Activated T-cell treated with anti-CD3 and anti-CD28 coated beads, Interleukin-2, amount 50 U/mL, for 4 hours (primary cell): ENCODE data around the gene F12. TPM values are rescaled to one million over a fixed set of nuclear protein-coding genes. Genes with fewer than 3 reads are reported as not detected.
A peak's percentile ranks its signal among the peaks of the same experiment; 100 is the strongest.
"Not testable (repeated sequence)": the region's sequence is repeated elsewhere in the genome, so short reads cannot be mapped to it uniquely, and the experiment has no call there.

Source experiments
- ATAC-seq, 2 donors: fragments of 200-7000 bp; cut with Tn5 transposase; one replicate each; pipeline ENCODE4 v1.10.0; 2021
- DNase-seq: peaks from one replicate; pipeline ENCODE4 v3.0.0-alpha.2; 2020
- H3K27me3 Mint-ChIP-seq: one replicate; pipeline ENCODE4 v1.8.0; 2021; ENCODE audit warnings: low read depth, mixed read lengths
- H3K36me3 Mint-ChIP-seq: one replicate; pipeline ENCODE4 v1.8.0; 2022; ENCODE audit warnings: mixed read lengths; ENCODE audit not compliant: insufficient read depth
- H3K4me1 Mint-ChIP-seq: one replicate; pipeline ENCODE4 v1.8.0; 2021; ENCODE audit warnings: low read depth, mixed read lengths
- H3K4me3 Mint-ChIP-seq: one replicate; pipeline ENCODE4 v1.8.0; 2021; ENCODE audit warnings: mild to moderate bottlenecking, moderate library complexity, mixed read lengths
- H3K9me3 Mint-ChIP-seq: one replicate; pipeline ENCODE4 v1.8.0; 2021; ENCODE audit warnings: mixed read lengths
- total RNA-seq, 3 donors: library from RNA; stranded (reverse); gene quantifications; one replicate each; pipeline ENCODE4 v1.2.1, GENCODE V29; 2021

F12 gene
- total RNA-seq, 3 donors from 2014 or later, result 1.7 to 5.7 (median 3.1) TPM

DNA sequence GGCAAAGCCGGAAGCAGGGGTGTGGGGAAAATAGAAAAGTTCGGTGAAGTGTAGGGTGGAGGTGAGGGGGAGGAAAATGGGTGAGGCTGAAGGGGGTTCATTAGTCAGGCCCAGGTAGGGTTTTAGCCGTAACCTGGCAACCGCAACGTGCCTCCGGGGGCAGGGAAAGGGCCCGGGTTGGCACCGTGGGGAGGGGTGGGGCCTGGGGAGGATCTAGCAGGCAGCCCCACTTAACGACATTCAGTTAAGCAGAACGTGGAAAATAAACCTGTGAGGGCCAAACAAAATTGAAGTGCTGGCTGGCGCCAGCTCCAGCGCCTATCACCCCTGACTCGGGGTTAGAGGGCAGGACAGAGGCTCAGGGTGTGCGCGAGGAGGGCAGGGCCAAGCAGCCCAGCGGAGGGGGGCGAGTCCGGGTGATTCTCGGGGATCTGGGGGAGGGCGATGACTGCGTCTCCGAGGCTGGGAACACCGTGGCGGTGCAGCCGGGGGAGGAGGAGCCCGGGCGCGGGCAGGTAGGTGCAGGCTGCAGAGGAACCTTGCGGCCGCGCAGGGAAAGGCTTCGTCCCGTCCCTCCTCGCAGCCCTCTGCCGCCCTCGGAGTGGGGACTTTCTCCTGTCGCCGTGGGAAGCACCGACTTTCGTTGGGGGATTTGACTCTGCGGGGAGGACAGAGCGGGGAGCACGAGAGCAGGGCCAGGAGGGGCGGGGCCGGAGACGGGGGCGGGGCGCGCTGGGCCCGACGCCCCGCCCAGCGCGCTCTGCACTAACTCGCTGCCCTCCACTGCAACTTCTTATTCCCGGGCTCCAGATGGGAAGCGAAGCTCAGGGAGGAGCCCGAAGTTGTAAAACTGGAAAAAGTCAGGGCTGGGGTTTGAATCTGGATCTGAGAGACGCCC is 46.5 kb downstream of the F12 start:
- peak; percentile 60 for DNase-seq
- peaks cover 70% of the 10 kb centered on the region for H3K4me1 Mint-ChIP-seq
- peaks cover 4% of the 10 kb centered on the region for H3K36me3 Mint-ChIP-seq
- H3K27me3 Mint-ChIP-seq, result no peaks in the 10 kb centered on the region
- H3K9me3 Mint-ChIP-seq, result no peaks in the 10 kb centered on the region
- peak; percentile 64 to 68 for ATAC-seq
- peak overlapping the region; percentile 73 for H3K4me3 Mint-ChIP-seq

DNA sequence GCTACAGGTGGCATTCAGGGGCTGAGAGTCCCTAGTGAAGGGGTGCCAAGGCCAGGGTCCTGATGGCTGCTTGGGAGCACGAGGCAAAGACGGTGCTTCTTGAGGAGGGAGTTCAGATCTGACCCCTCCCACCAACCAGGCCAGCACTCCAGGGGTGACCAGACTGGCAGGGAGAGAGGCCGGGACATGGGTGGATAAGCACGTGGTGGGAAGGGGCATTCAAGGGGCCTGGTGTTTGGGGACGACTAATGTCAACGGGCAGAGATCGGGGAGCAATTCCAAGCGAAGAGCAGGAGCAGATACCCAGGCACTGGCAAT is 47.1 kb downstream of the F12 start:
- no peak for ATAC-seq
- H3K27me3 Mint-ChIP-seq, result no peaks in the 10 kb centered on the region
- no peak for DNase-seq
- peaks cover 75% of the 10 kb centered on the region for H3K4me1 Mint-ChIP-seq
- H3K9me3 Mint-ChIP-seq, result no peaks in the 10 kb centered on the region
- peak overlapping the region; percentile 73 for H3K4me3 Mint-ChIP-seq
- peaks cover 4% of the 10 kb centered on the region for H3K36me3 Mint-ChIP-seq

DNA sequence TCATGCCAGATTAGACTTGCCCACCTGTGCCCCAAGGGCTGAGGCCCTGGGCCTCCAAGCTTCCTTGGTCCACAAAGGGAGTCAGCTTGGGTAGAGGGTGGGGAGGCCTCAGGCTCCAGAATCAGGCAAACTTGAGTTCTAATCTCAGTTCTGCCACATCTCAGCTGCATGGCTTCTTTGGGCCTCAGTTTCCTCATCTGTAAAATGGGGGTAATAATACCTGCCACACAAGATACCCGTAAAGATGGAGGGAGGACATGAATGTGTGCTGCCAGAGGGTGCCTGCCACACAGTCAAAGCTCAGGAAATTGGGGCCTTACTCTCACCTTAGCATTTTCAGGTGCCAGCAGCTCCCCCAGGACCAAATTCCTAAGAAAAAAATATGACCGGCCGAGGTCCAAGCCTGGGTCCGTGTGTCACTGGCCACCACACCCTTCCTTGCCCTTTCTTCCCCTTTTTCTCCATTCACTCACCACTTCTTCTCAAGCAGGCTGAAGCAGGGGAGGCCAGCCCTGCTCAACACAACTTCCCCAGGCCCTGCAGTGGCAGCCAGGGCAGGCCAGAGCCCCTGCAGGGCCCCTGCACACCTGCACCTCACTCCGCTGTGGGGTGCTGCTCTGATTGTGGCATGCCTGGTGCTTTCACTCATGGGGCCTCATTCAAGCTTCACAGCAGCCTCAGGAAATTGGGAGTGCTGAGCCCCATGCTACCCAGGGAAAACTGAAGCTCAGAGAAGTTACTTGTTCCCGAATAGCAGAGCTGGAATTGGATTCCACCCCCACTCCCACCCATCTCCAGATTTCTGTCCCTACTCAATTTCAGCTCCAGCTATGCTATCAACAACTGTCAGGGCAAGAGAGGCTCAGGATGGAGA is 47.7 kb downstream of the F12 start:
- ATAC-seq (no peak), DNase-seq (no peak)
- H3K9me3 Mint-ChIP-seq, result no peaks in the 10 kb centered on the region
- H3K27me3 Mint-ChIP-seq, result no peaks in the 10 kb centered on the region
- H3K4me3 Mint-ChIP-seq, result peak overlapping the region; percentile 73
- peaks cover 4% of the 10 kb centered on the region for H3K36me3 Mint-ChIP-seq
- H3K4me1 Mint-ChIP-seq, result peaks cover 81% of the 10 kb centered on the region

DNA sequence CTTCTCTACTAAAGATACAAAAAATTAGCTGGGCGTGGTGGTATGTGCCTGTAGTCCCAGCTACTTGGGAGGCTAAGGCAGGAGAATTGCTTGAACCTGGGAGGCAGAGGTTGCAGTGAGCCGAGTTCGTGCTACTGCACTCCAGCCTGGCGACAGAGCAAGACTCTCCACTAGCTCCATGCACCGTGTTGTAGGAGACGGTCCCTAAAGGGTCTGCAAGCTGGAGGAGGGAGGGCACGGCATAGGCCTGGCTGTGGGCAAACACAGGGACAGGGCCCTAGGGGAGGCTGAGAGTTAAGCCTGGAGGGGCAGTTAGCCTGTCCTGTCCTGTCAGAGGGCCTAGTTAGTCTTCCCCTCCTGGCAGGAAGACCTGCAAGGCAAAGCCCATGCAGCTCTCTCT is 48.6 kb downstream of the F12 start:
- not testable (repeated sequence) for H3K4me3 Mint-ChIP-seq, ATAC-seq, H3K36me3 Mint-ChIP-seq, DNase-seq, H3K27me3 Mint-ChIP-seq, H3K9me3 Mint-ChIP-seq
- peaks cover 86% of the 10 kb centered on the region for H3K4me1 Mint-ChIP-seq

DNA sequence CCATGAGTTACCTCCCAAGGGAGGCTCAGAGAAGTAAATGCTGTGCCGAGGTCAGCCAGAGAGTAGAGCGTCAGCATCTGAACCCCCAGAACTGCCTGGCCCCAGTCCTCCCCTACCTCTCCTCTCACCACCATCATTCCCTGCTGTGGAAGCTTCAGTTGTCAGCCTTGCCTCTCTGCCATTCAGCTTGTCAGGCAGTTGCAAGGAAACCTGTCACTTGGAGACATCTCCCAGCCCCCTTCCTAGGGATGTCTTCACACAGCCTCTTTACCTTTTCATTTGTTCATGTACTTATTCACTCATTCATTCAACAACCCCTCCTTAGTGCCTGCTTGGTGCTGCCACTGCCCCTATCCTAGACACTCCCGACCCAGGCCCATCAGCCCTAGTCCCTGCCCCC is 49.5 kb downstream of the F12 start:
- ATAC-seq (no peak), DNase-seq (no peak)
- no peaks in the 10 kb centered on the region for H3K9me3 Mint-ChIP-seq
- no peaks in the 10 kb centered on the region for H3K27me3 Mint-ChIP-seq
- peaks cover 90% of the 10 kb centered on the region for H3K4me1 Mint-ChIP-seq
- H3K4me3 Mint-ChIP-seq, result peak overlapping the region; percentile 84
- peaks cover 4% of the 10 kb centered on the region for H3K36me3 Mint-ChIP-seq

DNA sequence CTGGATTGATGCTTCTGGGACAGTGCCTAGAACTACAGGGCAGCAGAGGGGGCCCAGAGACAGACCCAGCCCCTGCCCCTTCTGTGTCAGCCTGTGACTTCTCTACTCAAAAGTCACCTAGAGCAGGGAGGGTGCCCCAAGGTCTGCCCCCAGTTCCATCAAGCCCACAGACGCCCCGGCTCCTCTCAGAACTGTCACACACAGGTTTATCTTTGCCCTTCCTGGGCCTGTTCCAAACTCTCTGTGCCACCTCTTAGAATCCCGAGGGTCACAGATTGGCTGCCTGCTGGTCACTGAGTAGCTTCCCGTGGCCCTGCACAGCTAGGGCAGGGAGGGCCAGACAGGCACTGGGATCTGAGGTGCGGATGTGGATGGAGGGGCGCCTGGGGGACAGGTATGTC is 49.9 kb downstream of the F12 start:
- no peaks in the 10 kb centered on the region for H3K9me3 Mint-ChIP-seq
- peaks cover 90% of the 10 kb centered on the region for H3K4me1 Mint-ChIP-seq
- ATAC-seq, result no peak
- H3K4me3 Mint-ChIP-seq, result peak overlapping the region; percentile 84
- no peaks in the 10 kb centered on the region for H3K27me3 Mint-ChIP-seq
- H3K36me3 Mint-ChIP-seq, result peaks cover 4% of the 10 kb centered on the region
- DNase-seq, result no peak

DNA sequence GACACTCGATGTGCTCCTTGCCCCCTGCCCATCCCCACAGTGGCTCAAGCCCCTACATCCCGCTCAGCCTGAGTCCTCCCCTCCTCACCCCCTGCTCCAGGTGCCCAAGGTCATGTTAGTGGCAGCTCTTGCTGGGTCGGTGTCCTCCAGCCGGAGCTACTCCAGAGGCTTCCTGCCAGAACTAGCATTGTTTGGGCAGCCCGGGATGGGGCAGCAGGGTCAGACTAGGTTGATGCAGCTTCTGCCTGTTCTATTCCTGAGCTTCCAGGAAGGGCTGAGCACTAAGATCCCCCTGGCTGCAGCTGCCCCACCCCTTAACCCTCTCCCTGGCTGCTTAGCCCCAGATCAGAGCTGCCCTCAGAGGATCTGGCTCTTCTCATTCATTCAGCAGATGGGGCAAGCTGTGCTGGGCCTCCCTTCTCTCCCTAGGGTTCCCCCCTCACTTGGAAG is 51.0 kb downstream of the F12 start:
- Mint-ChIP-seq H3K9me3 (no peaks in the 10 kb centered on the region), H3K4me3 (peak overlapping the region; percentile 84), H3K4me1 (peaks cover 84% of the 10 kb centered on the region), H3K27me3 (no peaks in the 10 kb centered on the region), H3K36me3 (peaks cover 4% of the 10 kb centered on the region)
- DNase-seq, result no peak
- ATAC-seq, result no peak

DNA sequence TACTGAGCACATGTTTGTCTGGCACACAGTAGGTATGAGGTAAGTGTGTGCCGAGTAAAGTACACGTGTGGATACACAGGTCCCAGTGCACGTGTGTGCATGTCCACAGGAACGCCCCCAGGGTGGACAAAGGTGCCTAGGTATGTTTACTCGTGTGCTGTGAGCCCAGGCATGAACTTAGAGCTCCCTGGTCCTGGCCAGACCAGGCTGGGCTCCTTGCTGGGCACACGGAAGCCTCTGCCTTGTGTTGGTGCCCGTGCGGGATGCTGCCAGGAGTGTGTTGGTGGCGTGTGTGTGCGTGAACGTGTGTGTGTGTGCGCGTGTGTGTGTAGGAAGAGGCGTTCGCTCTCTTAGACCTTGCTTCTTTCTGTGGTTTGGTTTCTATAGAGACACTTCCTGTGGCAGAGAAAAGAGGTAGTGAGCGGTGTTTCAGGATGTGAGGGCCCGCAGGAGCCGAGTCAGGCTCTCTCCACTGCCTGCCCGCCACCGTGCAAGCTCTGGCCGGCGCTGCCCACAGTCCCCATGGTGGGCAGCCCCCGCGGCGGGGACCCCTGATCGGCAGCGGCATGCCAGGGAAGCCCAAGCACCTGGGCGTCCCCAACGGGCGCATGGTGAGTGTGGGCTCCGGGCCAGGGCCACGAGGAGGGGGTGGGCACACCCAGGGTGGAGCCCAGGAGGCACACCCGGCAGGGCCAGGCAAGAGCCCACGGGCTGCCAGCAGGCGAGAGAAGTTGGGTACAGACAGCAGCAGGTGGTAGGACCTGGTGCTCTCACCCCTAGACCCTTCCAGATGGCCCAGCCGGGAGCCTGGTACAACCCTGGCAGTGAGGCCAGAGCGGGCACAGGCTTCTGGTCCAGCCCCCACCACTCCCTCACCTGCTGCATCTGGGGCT is 51.7 kb downstream of the F12 start, which contains the start of gene RGS14:
Gene RGS14, plus strand, starts transcription at position 466 of the 893 bp plus-strand sequence. Its CDS starts 101 bp downstream, at position 567.
- H3K9me3 Mint-ChIP-seq, result no peaks in the 10 kb centered on the region
- peaks cover 4% of the 10 kb centered on the region for H3K36me3 Mint-ChIP-seq

DNA sequence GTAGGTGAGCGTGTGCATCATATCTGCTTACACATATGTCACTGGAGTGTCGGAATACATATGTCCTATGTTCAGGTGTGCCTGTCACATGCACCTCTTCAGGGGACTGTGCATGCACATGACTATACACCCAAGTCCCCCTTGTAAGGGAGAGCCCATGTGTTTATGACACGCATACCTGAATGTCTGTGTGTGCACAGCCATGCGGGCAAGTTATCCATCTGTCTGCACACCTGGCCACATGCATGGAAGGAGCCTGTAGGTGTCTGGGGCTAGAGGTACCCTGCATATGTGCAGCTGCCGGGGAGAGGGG is 52.3 kb downstream of the F12 start:
- DNase-seq (no peak), ATAC-seq (peak in 1 of 2 donors; percentile 5)
- H3K4me1 Mint-ChIP-seq, result peaks cover 72% of the 10 kb centered on the region

More for the DNA sequence above, 51.7 kb downstream of the F12 start, which contains the start of gene RGS14:
- H3K4me1 Mint-ChIP-seq, result peaks cover 78% of the 10 kb centered on the region
- DNase-seq, result peak; percentile 61
- no peaks in the 10 kb centered on the region for H3K27me3 Mint-ChIP-seq
- ATAC-seq, result peak; percentile 93 to 95
- H3K4me3 Mint-ChIP-seq, result peak within 1 kb of the TSS; percentile 84

DNA sequence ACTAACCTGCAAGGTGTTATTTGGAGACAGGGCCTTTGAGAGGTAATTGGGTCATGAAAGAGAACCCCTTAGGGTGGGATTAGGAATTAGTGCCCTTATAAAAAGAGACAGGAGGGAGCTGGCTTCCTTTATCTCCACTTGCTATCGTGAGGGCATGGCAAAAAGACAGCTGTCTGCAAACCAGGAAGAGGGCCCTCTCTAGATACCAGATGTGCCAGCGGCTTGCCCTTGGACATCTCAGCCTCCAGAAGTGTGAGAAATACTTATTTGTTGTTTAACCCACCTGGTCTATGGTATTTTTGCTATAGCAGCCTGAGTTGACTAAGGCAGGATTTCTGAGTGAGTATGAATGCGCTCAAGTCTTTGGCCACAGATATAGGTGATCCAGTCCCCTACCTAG is 52.6 kb downstream of the F12 start:
- Mint-ChIP-seq H3K27me3 (no peaks in the 10 kb centered on the region), H3K9me3 (no peaks in the 10 kb centered on the region), H3K4me1 (peaks cover 72% of the 10 kb centered on the region), H3K4me3 (peak overlapping the region; percentile 84), H3K36me3 (peaks cover 4% of the 10 kb centered on the region)
- DNase-seq (no peak), ATAC-seq (no peak)

More for the DNA sequence above, 52.3 kb downstream of the F12 start:
- no peaks in the 10 kb centered on the region for H3K27me3 Mint-ChIP-seq
- H3K9me3 Mint-ChIP-seq, result no peaks in the 10 kb centered on the region
- H3K36me3 Mint-ChIP-seq, result peaks cover 4% of the 10 kb centered on the region
- peak overlapping the region; percentile 84 for H3K4me3 Mint-ChIP-seq

DNA sequence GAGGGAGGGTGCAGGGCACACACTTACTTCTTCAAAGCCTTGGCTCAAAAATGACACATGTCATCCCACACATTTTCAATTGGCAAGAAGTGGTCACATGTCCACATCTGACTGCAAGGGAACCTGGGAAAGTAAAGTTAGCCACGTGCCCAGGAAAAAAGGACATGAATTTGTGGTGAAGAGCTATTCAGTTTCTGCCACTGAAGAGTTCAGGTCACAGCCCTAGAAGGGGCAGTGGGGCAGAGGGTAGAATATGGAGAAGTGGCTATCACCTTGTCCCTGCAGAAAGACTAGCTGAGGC is 53.5 kb downstream of the F12 start:
- no peaks in the 10 kb centered on the region for H3K27me3 Mint-ChIP-seq
- peaks cover 64% of the 10 kb centered on the region for H3K4me1 Mint-ChIP-seq
- no peak overlapping the region for H3K4me3 Mint-ChIP-seq
- DNase-seq (no peak), ATAC-seq (no peak)
- no peaks in the 10 kb centered on the region for H3K9me3 Mint-ChIP-seq
- H3K36me3 Mint-ChIP-seq, result peaks cover 4% of the 10 kb centered on the region

DNA sequence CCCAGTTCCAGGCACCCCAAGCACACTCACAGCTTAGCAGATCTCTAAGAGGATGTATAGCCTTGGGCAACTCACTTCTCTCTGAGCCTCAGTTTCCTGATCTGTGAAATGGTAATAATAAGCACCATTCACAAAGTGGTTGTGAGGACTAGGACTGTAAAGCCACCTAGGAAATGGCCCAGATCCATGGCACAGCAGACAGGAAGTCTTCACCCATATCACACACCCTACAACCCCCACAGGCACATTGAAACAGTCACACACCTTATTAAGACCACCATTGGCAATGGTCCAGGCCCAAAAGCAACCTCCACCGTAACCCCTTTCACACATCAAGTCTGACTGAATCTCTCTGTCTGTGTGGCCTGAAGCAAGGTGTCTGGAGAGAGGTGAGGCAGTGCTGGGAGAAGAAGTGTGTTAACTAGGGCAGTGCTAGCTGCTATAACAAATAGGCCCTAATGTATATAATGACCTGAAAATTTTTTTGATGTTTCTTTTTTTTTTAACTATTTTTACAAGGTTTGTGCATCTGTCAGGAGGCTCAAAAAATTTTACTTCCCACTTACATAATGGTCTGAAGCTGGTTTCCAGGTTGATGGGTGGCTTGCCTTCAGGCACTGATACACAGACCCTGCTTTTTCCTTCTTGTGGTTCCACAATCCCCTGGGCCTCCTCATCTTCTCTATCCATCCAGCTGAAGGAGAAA is 54.0 kb downstream of the F12 start:
- Mint-ChIP-seq H3K27me3 (no peaks in the 10 kb centered on the region), H3K9me3 (no peaks in the 10 kb centered on the region), H3K4me1 (peaks cover 65% of the 10 kb centered on the region), H3K36me3 (peaks cover 4% of the 10 kb centered on the region), H3K4me3 (no peak overlapping the region)
- DNase-seq, result no peak
- no peak for ATAC-seq

DNA sequence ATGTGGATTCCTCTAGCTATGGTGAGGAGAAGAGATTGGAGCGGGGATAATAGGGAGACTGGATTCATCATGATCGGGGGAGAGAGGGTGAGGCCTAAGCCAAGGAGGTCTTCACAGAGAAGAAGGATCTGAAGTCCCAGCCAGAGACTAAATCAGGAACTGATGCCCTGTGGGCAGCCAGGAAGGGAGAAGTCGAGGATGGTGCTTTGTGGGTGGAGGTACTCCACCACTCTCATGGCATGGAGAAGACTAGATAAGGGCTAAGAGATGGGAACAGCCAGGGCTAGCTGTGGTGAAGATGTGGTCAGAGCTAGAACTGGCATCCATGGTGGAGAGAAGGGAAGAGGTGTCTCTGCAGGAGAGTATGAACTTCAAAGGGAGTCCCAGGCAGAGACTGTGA is 54.7 kb downstream of the F12 start:
- no peaks in the 10 kb centered on the region for H3K9me3 Mint-ChIP-seq
- ATAC-seq (no peak), DNase-seq (no peak)
- peaks cover 65% of the 10 kb centered on the region for H3K4me1 Mint-ChIP-seq
- peaks cover 3% of the 10 kb centered on the region for H3K36me3 Mint-ChIP-seq
- no peaks in the 10 kb centered on the region for H3K27me3 Mint-ChIP-seq
- no peak overlapping the region for H3K4me3 Mint-ChIP-seq
